Superior temporal gyrus (tissue), 1 donor: ENCODE results near the gene XYLT1.
A peak's percentile ranks its signal among the peaks of the same experiment; 100 is the strongest.

Experiments
- DNase-seq: peaks from one replicate; pipeline ENCODE4 v3.0.0-alpha.2; 2016; ENCODE audit errors: extremely low spot score

Gene XYLT1

GRCh38 chr16:17375461-17376304, 95.1 kb downstream of the XYLT1 start:
- DNase-seq = no peak

- no peak for DNase-seq
Measured at GRCh38 chr16:17374668-17375255, 96.0 kb downstream of the XYLT1 start.

GRCh38 chr16:17373533-17373932, 97.2 kb downstream of the XYLT1 start:
- DNase-seq = no peak

GRCh38 chr16:17372386-17372785, 98.4 kb downstream of the XYLT1 start:
- DNase-seq = no peak

- no peak for DNase-seq
Measured at GRCh38 chr16:17371299-17371698, 99.5 kb downstream of the XYLT1 start.

- DNase-seq = no peak
Measured at GRCh38 chr16:17370731-17371285, 100.0 kb downstream of the XYLT1 start.

GRCh38 chr16:17370223-17370707, 100.5 kb downstream of the XYLT1 start:
- DNase-seq = peak; percentile 24

- DNase-seq = peak; percentile 51
Measured at GRCh38 chr16:17369421-17370222, 101.1 kb downstream of the XYLT1 start.

- no peak for DNase-seq
Measured at GRCh38 chr16:17368951-17369350, 101.8 kb downstream of the XYLT1 start.

- no peak for DNase-seq
Measured at GRCh38 chr16:17368446-17368845, 102.3 kb downstream of the XYLT1 start.

GRCh38 chr16:17367923-17368322, 102.8 kb downstream of the XYLT1 start:
- no peak for DNase-seq

- DNase-seq = no peak
Measured at GRCh38 chr16:17367036-17367435, 103.7 kb downstream of the XYLT1 start.

- no peak for DNase-seq
Measured at GRCh38 chr16:17366299-17366961, 104.3 kb downstream of the XYLT1 start.

GRCh38 chr16:17365591-17366298, 105.0 kb downstream of the XYLT1 start:
- no peak for DNase-seq

- no peak for DNase-seq
Measured at GRCh38 chr16:17365211-17365541, 105.6 kb downstream of the XYLT1 start.

- DNase-seq = peak; percentile 20
Measured at GRCh38 chr16:17364319-17365210, 106.2 kb downstream of the XYLT1 start.

- DNase-seq = no peak
Measured at GRCh38 chr16:17362946-17363345, 107.8 kb downstream of the XYLT1 start.

GRCh38 chr16:17362183-17362582, 108.6 kb downstream of the XYLT1 start:
- DNase-seq = no peak

- DNase-seq = no peak
Measured at GRCh38 chr16:17360693-17361122, 110.1 kb downstream of the XYLT1 start.
